ENCODE data around the gene CCDC33. TPM values are rescaled to one million over a fixed set of nuclear protein-coding genes. Genes with fewer than 3 reads are reported as not detected.

Gene CCDC33
- total and polyA plus RNA-seq, 2 donors (not counting 3 experiments of a cell fraction or from before 2014, with no cell fraction given), result not detected

- Histone ChIP-seq H3K9me3 (replicated peaks; ENCODE audit: control insufficient read depth, insufficient read depth, low read length) (no peaks in the 10 kb centered on the region), H3K27me3 (ENCODE audit: control insufficient read depth in 2 of 2, insufficient read depth in 2 of 2, low read length in 2 of 2) (peaks cover 0 to 2% of the 10 kb centered on the region in 2 experiments), H2AFZ (ENCODE audit: low read depth, low read length) (no peak overlapping the region), H3K4me1 (ENCODE audit: control insufficient read depth, extremely low read depth, insufficient read depth, low read length) (no peaks in the 10 kb centered on the region), H3K9me1 (replicated peaks; ENCODE audit: control insufficient read depth, extremely low read depth, insufficient read depth, low read length) (no peaks in the 10 kb centered on the region), H3K27ac (ENCODE audit: insufficient read depth, low read depth, low read length) (no peak overlapping the region), H4K20me1 (replicated peaks; ENCODE audit: control insufficient read depth, extremely low read depth, insufficient read depth, low read length) (no peaks in the 10 kb centered on the region), H3K79me2 (ENCODE audit: control insufficient read depth, insufficient read depth, low read length) (no peaks in the 10 kb centered on the region), H3K4me2 (ENCODE audit: insufficient read depth, low read length) (no peak overlapping the region), H3K4me3 (replicated peaks in 1 of 3; ENCODE audit: insufficient read depth in 1 of 3, low read depth in 1 of 3, low read length in 3 of 3) (no peak overlapping the region), H3K36me3 (ENCODE audit: control insufficient read depth in 2 of 2, extremely low read depth in 1 of 2, insufficient read depth in 2 of 2, low read length in 2 of 2) (no peaks in the 10 kb centered on the region), H3K9ac (replicated peaks; ENCODE audit: extremely low read depth, insufficient read depth, low read length) (no peak overlapping the region)
- no peak for TF ChIP-seq MYC (IDR thresholded peaks at IDR 0.05; ENCODE audit: low read depth, low read length)
- TF ChIP-seq, protein P1, sequence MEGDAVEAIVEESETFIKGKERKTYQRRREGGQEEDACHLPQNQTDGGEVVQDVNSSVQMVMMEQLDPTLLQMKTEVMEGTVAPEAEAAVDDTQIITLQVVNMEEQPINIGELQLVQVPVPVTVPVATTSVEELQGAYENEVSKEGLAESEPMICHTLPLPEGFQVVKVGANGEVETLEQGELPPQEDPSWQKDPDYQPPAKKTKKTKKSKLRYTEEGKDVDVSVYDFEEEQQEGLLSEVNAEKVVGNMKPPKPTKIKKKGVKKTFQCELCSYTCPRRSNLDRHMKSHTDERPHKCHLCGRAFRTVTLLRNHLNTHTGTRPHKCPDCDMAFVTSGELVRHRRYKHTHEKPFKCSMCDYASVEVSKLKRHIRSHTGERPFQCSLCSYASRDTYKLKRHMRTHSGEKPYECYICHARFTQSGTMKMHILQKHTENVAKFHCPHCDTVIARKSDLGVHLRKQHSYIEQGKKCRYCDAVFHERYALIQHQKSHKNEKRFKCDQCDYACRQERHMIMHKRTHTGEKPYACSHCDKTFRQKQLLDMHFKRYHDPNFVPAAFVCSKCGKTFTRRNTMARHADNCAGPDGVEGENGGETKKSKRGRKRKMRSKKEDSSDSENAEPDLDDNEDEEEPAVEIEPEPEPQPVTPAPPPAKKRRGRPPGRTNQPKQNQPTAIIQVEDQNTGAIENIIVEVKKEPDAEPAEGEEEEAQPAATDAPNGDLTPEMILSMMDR (IDR thresholded peaks at IDR 0.05; ENCODE audit: extremely low read depth in 1 of 2, insufficient read depth in 1 of 2, low read depth in 1 of 2, low read length in 2 of 2), result no peak
- TF ChIP-seq FOS (IDR thresholded peaks at IDR 0.05; ENCODE audit: borderline replicate concordance, insufficient read depth, low read length), result no peak
- no peak for TF ChIP-seq JUN (IDR thresholded peaks at IDR 0.05; ENCODE audit: borderline replicate concordance, insufficient read depth, insufficient read length, low read depth)
- no peak for TF ChIP-seq POLR2AphosphoS5 (IDR thresholded peaks at IDR 0.05; ENCODE audit: insufficient read depth, low read depth, low read length)
- no peak for TF ChIP-seq POLR2A (IDR thresholded peaks at IDR 0.05; ENCODE audit: low read depth, low read length)
- no peak for TF ChIP-seq MAX (IDR thresholded peaks at IDR 0.05; ENCODE audit: insufficient read depth, insufficient read length)
- TF ChIP-seq EZH2 (IDR thresholded peaks at IDR 0.05; ENCODE audit: borderline replicate concordance, low read depth, low read length, severe bottlenecking), result no peak
- TF ChIP-seq GATA2 (IDR thresholded peaks at IDR 0.05; ENCODE audit: insufficient read depth, insufficient read length, low read depth, low read length), result no peak
- DNase-seq (ENCODE audit: low read depth, low spot score) (no peak), FAIRE-seq (no peak)
- ChIA-PET POLR2A (no interaction called here), CTCF (no interaction called here)
- intact Hi-C loops (cut with micrococcal nuclease) (no loop called here), dilution Hi-C loops (cut with MboI; ENCODE audit: extremely low pct_ligation_motif_present, low sequenced_read_pairs) (no loop called here)
- no TSS peak for BruUV-seq (replicated peaks)
Observed at GRCh38 chr15:74209560-74209958, 26.6 kb upstream of the CCDC33 start.

Data from endothelial cell of umbilical vein (primary cell).